A549 (cell line): ENCODE results near the gene ATP8B2. TPM values are rescaled to one million over a fixed set of nuclear protein-coding genes. Genes with fewer than 3 reads are reported as not detected.

Source experiments
- ATAC-seq, 2 experiments: fragments of 200-7000 bp in 1 of 2; fragments of >200 bp in 1 of 2; cut with Nextera tagmentation in 1 of 2; cut with Tn5 transposase in 1 of 2; 3 replicates each; pipeline versions ENCODE4 v1.8.0 to v1.9.1; 2018 to 2020; ENCODE audit warnings: mild to moderate bottlenecking in 1 of 2, moderate library complexity in 1 of 2
- CTCF ChIA-PET: fragments of 300-600 bp; sonication (Branson Sonifier 250); formaldehyde crosslinking; extraction: SDS; loops from one replicate; lab custom pipeline; 2021; ENCODE audit warnings: antibody characterized with exemption, inconsistent platforms; lab: Yijun Ruan, JAX
- POLR2A ChIA-PET: fragments of 350-600 bp; formaldehyde crosslinking; extraction: SDS; loops from one replicate; lab custom pipeline; 2021; ENCODE audit warnings: antibody characterized with exemption, inconsistent platforms; lab: Yijun Ruan, JAX
- DNase-seq, 2 experiments: peaks; one replicate each; pipeline versions ENCODE4 v3.0.0 to v3.0.0-alpha.2; 2011 to 2016; ENCODE audit warnings: low read depth in 1 of 2, low spot score in 1 of 2
- FAIRE-seq: peaks from 2 replicates; lab custom pipeline; 2011; peaks lifted over from hg19 to GRCh38; lab: Jason Lieb, UNC
- H3K27ac ChIP-seq, 2 experiments: fragments of >200 bp; sonication (Bioruptor Twin); formaldehyde crosslinking; 3 replicates each; pipeline ENCODE4 v1.5.1; 2016 to 2017
- H3K4me1 ChIP-seq: fragments of >200 bp; sonication (Bioruptor Twin); formaldehyde crosslinking; 3 replicates; pipeline ENCODE4 v1.6.1; 2016
- H3K4me2 ChIP-seq: fragments of >200 bp; sonication (Bioruptor Twin); formaldehyde crosslinking; 3 replicates; pipeline ENCODE4 v1.6.1; 2016
- H3K4me3 ChIP-seq: fragments of >200 bp; sonication (Bioruptor Twin); formaldehyde crosslinking; 3 replicates; pipeline ENCODE4 v1.5.1; 2016
- H3K9me3 ChIP-seq: fragments of >200 bp; sonication (Bioruptor Twin); formaldehyde crosslinking; 3 replicates; pipeline ENCODE4 v1.6.1; 2016
- BHLHE40 ChIP-seq: IDR thresholded peaks from 2 replicates; pipeline ENCODE4 v1.6.1; 2012; ENCODE audit warnings: low read depth, low read length, inconsistent platforms
- CBX2 ChIP-seq: fragments of 200-600 bp; sonication (generic); IDR thresholded peaks from 2 replicates; pipeline ENCODE4 v1.6.1; 2016; ENCODE audit warnings: low read depth, mild to moderate bottlenecking, borderline replicate concordance
- CHD2 ChIP-seq: fragments of 150-350 bp; IDR thresholded peaks from 2 replicates; pipeline ENCODE4 v1.6.1; 2014; ENCODE audit warnings: low read length; ENCODE audit not compliant: partially characterized antibody
- EHF ChIP-seq: fragments of 250-450 bp; sonication (Bioruptor Pico); IDR thresholded peaks from 2 replicates; pipeline ENCODE4 v1.5.0; 2020; ENCODE audit warnings: mild to moderate bottlenecking
- EHMT2 ChIP-seq: fragments of 200-600 bp; sonication (generic); IDR thresholded peaks from 2 replicates; pipeline ENCODE4 v1.6.1; 2016; ENCODE audit warnings: antibody characterized with exemption, low read depth, mild to moderate bottlenecking, moderate library complexity
- EP300 ChIP-seq, 2 experiments: fragments of >200 bp; sonication (Bioruptor Twin); formaldehyde crosslinking; IDR thresholded peaks; 2 replicates in 1 of 2; 3 replicates in 1 of 2; pipeline ENCODE4 v1.6.1; 2016 to 2017
- FOSB ChIP-seq: fragments of 250-450 bp; sonication (Bioruptor Pico); IDR thresholded peaks from 2 replicates; pipeline ENCODE4 v1.5.0; 2020; ENCODE audit warnings: mild to moderate bottlenecking, moderate library complexity
- FOSL2 ChIP-seq, 2 experiments: fragments of 450-650 bp in 1 of 2; fragments of >200 bp in 1 of 2; sonication (Bioruptor Twin) in 1 of 2; formaldehyde crosslinking; IDR thresholded peaks; 2 replicates each; pipeline versions ENCODE4 v1.5.0 to v1.6.1; 2016 to 2020; ENCODE audit warnings: mild to moderate bottlenecking in 1 of 2, moderate library complexity in 1 of 2
- GATA3 ChIP-seq: IDR thresholded peaks from 2 replicates; pipeline ENCODE4 v1.6.1; 2012; ENCODE audit warnings: borderline replicate concordance
- HOXA7 ChIP-seq: fragments of 250-450 bp; sonication (Bioruptor Pico); IDR thresholded peaks from 2 replicates; pipeline ENCODE4 v1.5.0; 2020; ENCODE audit warnings: mild to moderate bottlenecking, moderate library complexity
- JUN ChIP-seq, 2 experiments: fragments of >200 bp; sonication (Bioruptor Twin); formaldehyde crosslinking; IDR thresholded peaks; 2 replicates in 1 of 2; 3 replicates in 1 of 2; pipeline ENCODE4 v1.6.1; 2016 to 2017
- KDM5A ChIP-seq: fragments of 200-600 bp; sonication (generic); IDR thresholded peaks from 2 replicates; pipeline ENCODE4 v1.6.1; 2016; ENCODE audit warnings: antibody characterized with exemption, mild to moderate bottlenecking
- MAZ ChIP-seq: fragments of 150-350 bp; IDR thresholded peaks from 2 replicates; pipeline ENCODE4 v1.6.1; 2014; ENCODE audit warnings: antibody characterized with exemption, low read depth, low read length, borderline replicate concordance
- NFE2L2 ChIP-seq: fragments of 150-350 bp; conservative IDR thresholded peaks from 2 replicates; pipeline ENCODE4 v1.6.1; 2014; ENCODE audit warnings: low read length
- NR3C1 ChIP-seq: fragments of >200 bp; sonication (Bioruptor Twin); formaldehyde crosslinking; IDR thresholded peaks from 3 replicates; pipeline ENCODE4 v1.6.1; 2017
- REST ChIP-seq: fragments of 200-600 bp; sonication (generic); IDR thresholded peaks from 2 replicates; pipeline ENCODE4 v1.6.1; 2016; ENCODE audit warnings: antibody characterized with exemption, mild to moderate bottlenecking, moderate library complexity
- SMC3 ChIP-seq: fragments of >200 bp; sonication (Bioruptor Twin); formaldehyde crosslinking; IDR thresholded peaks from 3 replicates; pipeline ENCODE4 v1.6.1; 2018; ENCODE audit warnings: inconsistent platforms
- SREBF2 ChIP-seq: fragments of 450-650 bp; IDR thresholded peaks from 2 replicates; pipeline ENCODE4 v1.6.1; 2014; ENCODE audit warnings: mild to moderate bottlenecking, moderate library complexity
- TFCP2L1 ChIP-seq: fragments of 250-450 bp; sonication (Bioruptor Pico); IDR thresholded peaks from 2 replicates; pipeline ENCODE4 v1.5.0; 2021; ENCODE audit warnings: mild to moderate bottlenecking
- TP53 ChIP-seq: fragments of 250-450 bp; sonication (Bioruptor Pico); IDR thresholded peaks from 2 replicates; pipeline ENCODE4 v1.5.0; 2021; ENCODE audit warnings: mild to moderate bottlenecking, moderate library complexity
- USF2 ChIP-seq: fragments of 450-650 bp; IDR thresholded peaks from 2 replicates; pipeline ENCODE4 v1.6.1; 2014; ENCODE audit warnings: antibody characterized with exemption
- ZFP36 ChIP-seq: fragments of 450-650 bp; IDR thresholded peaks from 2 replicates; pipeline ENCODE4 v1.6.1; 2014; ENCODE audit warnings: borderline replicate concordance; ENCODE audit not compliant: partially characterized antibody
- ZSCAN20 ChIP-seq: fragments of 250-450 bp; sonication (Bioruptor Pico); IDR thresholded peaks from 2 replicates; pipeline ENCODE4 v1.8.0; 2022; ENCODE audit warnings: mild to moderate bottlenecking, moderate library complexity
- WGBS: methylation state at CpG from one replicate; pipeline ENCODE4 v1.1.6; 2017; ENCODE audit errors: missing lambda C conversion rate; 5-methylcytosine and 5-hydroxymethylcytosine counted together
- polyA plus RNA-seq, 4 experiments: library from polyadenylated mRNA; depleted of rRNA in 3 of 4; stranded (reverse); fragments of >200 nt; fragmentation: RNase III in 1 of 4; extraction: RNeasy Plus Mini Kit Qiagen cat#74134 plus additional on column Dnase treatment in 1 of 4; gene quantifications; 2 replicates in 3 of 4; 3 replicates in 1 of 4; pipeline ENCODE4 v1.2.3, GENCODE V29; 2011 to 2017
- TF ChIP-seq, protein P1 (sequence below): fragments of >200 bp; sonication (Bioruptor Twin); formaldehyde crosslinking; IDR thresholded peaks from 3 replicates; pipeline ENCODE4 v1.5.1; 2016
- TF ChIP-seq, protein P2 (sequence below): fragments of 250-450 bp; sonication (Bioruptor Pico); IDR thresholded peaks from 2 replicates; pipeline ENCODE4 v1.5.0; 2020; ENCODE audit warnings: low read depth, mild to moderate bottlenecking, moderate library complexity

The ATP8B2 gene
- polyA plus RNA-seq, 2 of the 4 experiments (the other 2 are of a cell fraction), result 12.7 to 17.5 TPM

- POLR2A ChIA-PET, result no interaction called here
- H3K4me2 ChIP-seq, result no peak overlapping the region
Measured at GRCh38 chr1:154391086-154391770, 65.9 kb downstream of the ATP8B2 start.

DNA sequence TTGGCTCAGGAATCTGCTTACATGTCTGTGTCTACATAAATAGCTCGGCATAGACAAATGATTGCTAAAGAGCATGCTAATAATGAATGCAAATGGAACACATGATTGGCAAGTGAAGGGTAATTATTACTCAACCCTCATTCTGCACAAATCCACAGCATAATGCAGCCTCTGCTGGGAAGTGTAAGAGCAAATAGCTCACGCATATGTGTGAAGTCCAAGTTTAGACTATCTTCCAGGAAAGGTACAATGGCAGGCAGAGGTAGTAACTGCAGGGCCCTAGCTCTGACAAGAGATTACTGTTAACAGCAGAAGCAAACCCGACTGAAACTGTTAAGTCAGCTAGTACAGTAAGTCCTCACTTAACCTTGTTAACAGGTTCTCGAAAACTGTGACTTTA lies 72.8 kb downstream of the ATP8B2 start:
- DNase-seq (no peak), ATAC-seq (no peak; a peak in 1 of 6 replicates), FAIRE-seq (no peak)
- ChIA-PET CTCF (interaction anchor here (0.6 to 1.3 kb wide), 3 partner anchors 32 to 119 kb away, joined by 3 to 6 read pairs (median 3); no protein-coding TSS in a partner anchor), POLR2A (no interaction called here)
- Histone ChIP-seq H3K9me3 (0 out of 3 replicates have a peak, but pooled peaks cover 5% of the 10 kb centered on the region), H3K27ac (no peak overlapping the region), H3K4me2 (no peak overlapping the region), H3K4me1 (no peaks in the 10 kb centered on the region), H3K4me3 (no peak overlapping the region)
- 63% methylated on average over 4 of the region's 4 CpGs for WGBS
- no peak for TF ChIP-seq FOSL2 (IDR thresholded peaks at IDR 0.05)
- TF ChIP-seq FOSL2 (CRISPR knock-in tag; IDR thresholded peaks at IDR 0.05), result no peak
- TF ChIP-seq, protein P1, sequence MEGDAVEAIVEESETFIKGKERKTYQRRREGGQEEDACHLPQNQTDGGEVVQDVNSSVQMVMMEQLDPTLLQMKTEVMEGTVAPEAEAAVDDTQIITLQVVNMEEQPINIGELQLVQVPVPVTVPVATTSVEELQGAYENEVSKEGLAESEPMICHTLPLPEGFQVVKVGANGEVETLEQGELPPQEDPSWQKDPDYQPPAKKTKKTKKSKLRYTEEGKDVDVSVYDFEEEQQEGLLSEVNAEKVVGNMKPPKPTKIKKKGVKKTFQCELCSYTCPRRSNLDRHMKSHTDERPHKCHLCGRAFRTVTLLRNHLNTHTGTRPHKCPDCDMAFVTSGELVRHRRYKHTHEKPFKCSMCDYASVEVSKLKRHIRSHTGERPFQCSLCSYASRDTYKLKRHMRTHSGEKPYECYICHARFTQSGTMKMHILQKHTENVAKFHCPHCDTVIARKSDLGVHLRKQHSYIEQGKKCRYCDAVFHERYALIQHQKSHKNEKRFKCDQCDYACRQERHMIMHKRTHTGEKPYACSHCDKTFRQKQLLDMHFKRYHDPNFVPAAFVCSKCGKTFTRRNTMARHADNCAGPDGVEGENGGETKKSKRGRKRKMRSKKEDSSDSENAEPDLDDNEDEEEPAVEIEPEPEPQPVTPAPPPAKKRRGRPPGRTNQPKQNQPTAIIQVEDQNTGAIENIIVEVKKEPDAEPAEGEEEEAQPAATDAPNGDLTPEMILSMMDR, result no peak
- no peak for TF ChIP-seq TFCP2L1 (CRISPR knock-in tag)

More at GRCh38 chr1:154391086-154391770, 65.9 kb downstream of the ATP8B2 start:
- Histone ChIP-seq H3K4me1 (0 out of 3 replicates have a peak, but pooled peaks cover 8% of the 10 kb centered on the region), H3K9me3 (0 out of 3 replicates have a peak, but pooled peaks cover 5% of the 10 kb centered on the region), H3K4me3 (no peak overlapping the region), H3K27ac (no peak overlapping the region)
- DNase-seq, result no peak
- WGBS, result 74% methylated on average over 9 of the region's 9 CpGs
- no peak for ATAC-seq
- TF ChIP-seq HOXA7, result no peak
- TF ChIP-seq CHD2, result no peak
- no peak for TF ChIP-seq FOSL2 (IDR thresholded peaks at IDR 0.05)
- TF ChIP-seq FOSL2 (CRISPR knock-in tag; IDR thresholded peaks at IDR 0.05), result no peak
- TF ChIP-seq EHMT2, result no peak
- TF ChIP-seq USF2, result no peak
- TF ChIP-seq SREBF2, result no peak
- TF ChIP-seq SMC3, result no peak
- no peak for TF ChIP-seq NR3C1
- no peak for TF ChIP-seq ZSCAN20 (CRISPR knock-in tag)
- TF ChIP-seq NFE2L2, result no peak
- TF ChIP-seq CBX2, result no peak
- no peak for TF ChIP-seq MAZ
- no peak for FAIRE-seq
- CTCF ChIA-PET, result interaction anchor here (0.6 to 0.9 kb wide), 3 partner anchors 15 to 694 kb away, joined by 3 read pairs; no protein-coding TSS in a partner anchor

DNA sequence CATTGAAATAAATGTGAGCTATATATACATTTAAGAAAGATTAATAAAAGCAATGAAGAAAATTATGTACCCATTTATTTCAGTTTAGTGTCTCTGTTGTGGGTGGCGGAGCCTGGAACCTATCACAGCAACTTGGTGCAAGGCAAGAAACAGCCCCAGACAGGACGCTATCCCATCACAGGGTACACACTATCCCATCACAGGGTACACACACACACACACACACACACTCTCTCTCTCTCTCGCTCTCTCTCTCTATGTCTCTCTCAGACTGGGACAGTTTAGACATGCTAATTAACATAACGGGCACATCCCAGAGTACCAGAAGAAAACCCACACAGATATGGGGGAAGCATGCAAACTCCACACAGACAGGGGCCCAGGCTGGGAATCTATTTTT lies 73.4 kb downstream of the ATP8B2 start:
- WGBS, result 82% methylated on average over 4 of the region's 4 CpGs
- CTCF ChIA-PET, result interaction anchor here (0.9 to 1.5 kb wide), 4 partner anchors 31 to 81 kb away, joined by 3 to 6 read pairs (median 3); no protein-coding TSS in a partner anchor
- no peak overlapping the region for H3K4me3 ChIP-seq
- FAIRE-seq (no peak), DNase-seq (no peak), ATAC-seq (no peak)
- 0 out of 3 replicates have a peak, but pooled peaks cover 5% of the 10 kb centered on the region for H3K9me3 ChIP-seq
- H3K4me2 ChIP-seq, result no peak overlapping the region
- no peaks in the 10 kb centered on the region for H3K4me1 ChIP-seq
- no peak overlapping the region for H3K27ac ChIP-seq
- POLR2A ChIA-PET, result no interaction called here
- TF ChIP-seq GATA3 (no peak), SMC3 (no peak), KDM5A (no peak), TP53 (CRISPR knock-in tag) (no peak), JUN (IDR thresholded peaks at IDR 0.05) (no peak), TFCP2L1 (CRISPR knock-in tag) (no peak), CHD2 (no peak), ZFP36 (no peak), EHMT2 (no peak), REST (no peak), EHF (CRISPR knock-in tag) (no peak), EP300 (IDR thresholded peaks at IDR 0.05) (no peak), CBX2 (no peak), HOXA7 (no peak), BHLHE40 (no peak), FOSB (CRISPR knock-in tag) (no peak)
- TF ChIP-seq, protein P2, sequence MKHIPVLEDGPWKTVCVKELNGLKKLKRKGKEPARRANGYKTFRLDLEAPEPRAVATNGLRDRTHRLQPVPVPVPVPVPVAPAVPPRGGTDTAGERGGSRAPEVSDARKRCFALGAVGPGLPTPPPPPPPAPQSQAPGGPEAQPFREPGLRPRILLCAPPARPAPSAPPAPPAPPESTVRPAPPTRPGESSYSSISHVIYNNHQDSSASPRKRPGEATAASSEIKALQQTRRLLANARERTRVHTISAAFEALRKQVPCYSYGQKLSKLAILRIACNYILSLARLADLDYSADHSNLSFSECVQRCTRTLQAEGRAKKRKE, result no peak
